Liver (tissue), 9 donors: Measurements from ENCODE around the gene KCNQ1. TPM values are rescaled to one million over a fixed set of nuclear protein-coding genes. Genes with fewer than 3 reads are reported as not detected.

Source experiments
- DNase-seq: peaks from one replicate; pipeline ENCODE4 v3.0.0-alpha.2; 2017; ENCODE audit warnings: low spot score
- H3K27ac ChIP-seq, 2 donors: one replicate each; pipeline ENCODE4 v1.7.0; 2013; ENCODE audit warnings: inconsistent platforms in 2 of 2, low read length in 2 of 2, control low read depth in 1 of 2, low read depth in 1 of 2, mild to moderate bottlenecking in 1 of 2
- H3K27me3 ChIP-seq, 4 donors: one replicate each; pipeline versions ENCODE4 v1.6.1 to v1.7.0; 2013; ENCODE audit warnings: low read length in 3 of 4, inconsistent platforms in 1 of 4, mild to moderate bottlenecking in 1 of 4, moderate library complexity in 1 of 4; ENCODE audit not compliant: control insufficient read depth in 4 of 4, insufficient read depth in 4 of 4
- H3K36me3 ChIP-seq, 4 donors: one replicate each; pipeline versions ENCODE4 v1.6.1 to v1.7.0; 2013; ENCODE audit warnings: low read length in 3 of 4, mild to moderate bottlenecking in 3 of 4, low read depth in 1 of 4, moderate library complexity in 1 of 4; ENCODE audit not compliant: control insufficient read depth in 4 of 4, insufficient read depth in 3 of 4
- H3K4me1 ChIP-seq, 4 donors: one replicate each; pipeline versions ENCODE4 v1.6.1 to v1.7.0; 2013; ENCODE audit warnings: low read length in 3 of 4, mild to moderate bottlenecking in 3 of 4, moderate library complexity in 1 of 4; ENCODE audit not compliant: control insufficient read depth in 4 of 4, insufficient read depth in 4 of 4
- H3K4me3 ChIP-seq, 3 donors: one replicate each; pipeline versions ENCODE4 v1.6.1 to v1.7.0; 2013; ENCODE audit warnings: low read length in 3 of 3, control low read depth in 1 of 3, low read depth in 1 of 3, mild to moderate bottlenecking in 1 of 3
- H3K9ac ChIP-seq, 2 donors: one replicate each; pipeline ENCODE4 v1.7.0; 2013; ENCODE audit warnings: low read length in 2 of 2, mild to moderate bottlenecking in 2 of 2, moderate library complexity in 2 of 2, control low read depth in 1 of 2, low read depth in 1 of 2
- H3K9me3 ChIP-seq, 4 donors: one replicate each; pipeline versions ENCODE4 v1.6.1 to v1.7.0; 2013; ENCODE audit warnings: low read length in 3 of 4; ENCODE audit not compliant: control insufficient read depth in 4 of 4
- CTCF ChIP-seq: fragments of 150-350 bp; IDR thresholded peaks from 2 replicates; pipeline ENCODE4 v1.5.1; 2017; ENCODE audit warnings: improper control_type of control experiment, low read depth, low read length; ENCODE audit not compliant: missing input control
- EGR1 ChIP-seq, 2 donors: IDR thresholded peaks; 2 replicates each; pipeline ENCODE4 v1.6.1; 2016 to 2018; ENCODE audit warnings: antibody characterized with exemption in 2 of 2, low read depth in 2 of 2
- FOXA2 ChIP-seq: IDR thresholded peaks from 2 replicates; pipeline ENCODE4 v1.6.1; 2016; ENCODE audit warnings: antibody characterized with exemption
- GABPA ChIP-seq, 2 donors: IDR thresholded peaks in 1 of 2; conservative IDR thresholded peaks in 1 of 2; 2 replicates each; pipeline ENCODE4 v1.6.1; 2016; ENCODE audit warnings: antibody characterized with exemption in 2 of 2, mild to moderate bottlenecking in 1 of 2, moderate library complexity in 1 of 2
- HNF4A ChIP-seq, 2 donors: conservative IDR thresholded peaks; 2 replicates each; pipeline ENCODE4 v1.6.1; 2016; ENCODE audit warnings: antibody characterized with exemption in 2 of 2, mild to moderate bottlenecking in 2 of 2
- HNF4G ChIP-seq: IDR thresholded peaks from 2 replicates; pipeline ENCODE4 v1.6.1; 2016; ENCODE audit warnings: antibody characterized with exemption
- JUND ChIP-seq, 2 donors: IDR thresholded peaks; 2 replicates each; pipeline ENCODE4 v1.6.1; 2016; ENCODE audit warnings: antibody characterized with exemption in 2 of 2
- NR2F2 ChIP-seq: IDR thresholded peaks from 2 replicates; pipeline ENCODE4 v1.6.1; 2016; ENCODE audit warnings: antibody characterized with exemption
- RAD21 ChIP-seq, 2 donors: IDR thresholded peaks; 2 replicates each; pipeline ENCODE4 v1.6.1; 2016; ENCODE audit warnings: antibody characterized with exemption in 2 of 2, mild to moderate bottlenecking in 2 of 2
- REST ChIP-seq: IDR thresholded peaks from 2 replicates; pipeline ENCODE4 v1.6.1; 2016; ENCODE audit warnings: antibody characterized with exemption, mild to moderate bottlenecking
- RXRA ChIP-seq, 2 donors: IDR thresholded peaks; 2 replicates each; pipeline ENCODE4 v1.6.1; 2017 to 2018; ENCODE audit warnings: antibody characterized with exemption in 2 of 2, mild to moderate bottlenecking in 1 of 2
- YY1 ChIP-seq: IDR thresholded peaks from 2 replicates; pipeline ENCODE4 v1.6.1; 2016; ENCODE audit warnings: antibody characterized with exemption, mild to moderate bottlenecking
- ZBTB33 ChIP-seq: IDR thresholded peaks from 2 replicates; pipeline ENCODE4 v1.6.1; 2016; ENCODE audit warnings: antibody characterized with exemption
- WGBS: extraction: QIAGEN DNeasy Blood & Tissue Kit; methylation state at CpG from one replicate; pipeline ENCODE4 v1.1.7; 2013; 5-methylcytosine and 5-hydroxymethylcytosine counted together
- polyA plus RNA-seq, 2 donors: library from polyadenylated mRNA; stranded (reverse) in 1 of 2; unstranded in 1 of 2; fragments of 200-250 nt in 1 of 2; fragments of >200 nt in 1 of 2; fragmentation: Nextera tagmentation in 1 of 2; extraction: Ambion mirVana in 1 of 2; gene quantifications; one replicate each; pipeline versions ENCODE4 v1.2.1 to v1.2.3, GENCODE V29; 2013 to 2015
- total RNA-seq, 2 donors: library from RNA; depleted of rRNA; stranded (reverse); fragments of >200 nt; gene quantifications; one replicate each; pipeline ENCODE4 v1.2.3, GENCODE V29; 2014
- donor health status: healthy.
- donor health status: healthy.
- donor health status: healthy.
- donor health status: healthy.
- donor health status: healthy.

KCNQ1 gene
- total and polyA plus RNA-seq, 4 donors: 0.31 to 2.2 (median 1.5) TPM

GRCh38 chr11:2781408-2782274, 336.8 kb downstream of the KCNQ1 start:
- no peak overlapping the region for H3K27ac ChIP-seq

GRCh38 chr11:2782769-2783168, 338.0 kb downstream of the KCNQ1 start:
- H3K4me1 ChIP-seq: peaks cover 6 to 18% (median 11%) of the 10 kb centered on the region in 4 donors
- TF ChIP-seq ZBTB33 (no peak), YY1 (no peak), REST (no peak), JUND (IDR thresholded peaks at IDR 0.05) (no peak), EGR1 (IDR thresholded peaks at IDR 0.05; ENCODE audit: low read depth in 2 of 2) (no peak)
- H3K9ac ChIP-seq: no peak overlapping the region
- no peaks in the 10 kb centered on the region for H3K36me3 ChIP-seq
- no peak overlapping the region for H3K27ac ChIP-seq
- no peak for DNase-seq
- H3K9me3 ChIP-seq: no peaks in the 10 kb centered on the region
- H3K27me3 ChIP-seq: no peaks in the 10 kb centered on the region
- WGBS: 84% methylated on average over 2 of the region's 2 CpGs
- H3K4me3 ChIP-seq: no peak overlapping the region

More at GRCh38 chr11:2781408-2782274, 336.8 kb downstream of the KCNQ1 start:
- H3K4me1 ChIP-seq: peaks cover 6 to 18% (median 11%) of the 10 kb centered on the region in 4 donors
- 73% methylated on average over 19 of the region's 19 CpGs for WGBS
- H3K9ac ChIP-seq: no peak overlapping the region
- no peak for TF ChIP-seq RAD21 (IDR thresholded peaks at IDR 0.05)
- TF ChIP-seq CTCF: no peak
- TF ChIP-seq RXRA (IDR thresholded peaks at IDR 0.05): no peak
- TF ChIP-seq JUND (IDR thresholded peaks at IDR 0.05): no peak
- TF ChIP-seq FOXA2: no peak
- TF ChIP-seq NR2F2: no peak
- no peak for TF ChIP-seq HNF4A (conservative IDR thresholded peaks at IDR 0.05)
- no peak for TF ChIP-seq GABPA (IDR thresholded peaks at IDR 0.05 in 1 of 2, conservative IDR thresholded peaks at IDR 0.05 in 1 of 2)
- TF ChIP-seq HNF4G: no peak
- no peaks in the 10 kb centered on the region for H3K36me3 ChIP-seq
- H3K4me3 ChIP-seq: no peak overlapping the region
- DNase-seq: peak; percentile 36
- no peaks in the 10 kb centered on the region for H3K27me3 ChIP-seq
- no peaks in the 10 kb centered on the region for H3K9me3 ChIP-seq
